ENCODE measurements around the gene SCTR.

SCTR gene

GRCh38 chr2:119486886-119487285, 37.4 kb downstream of the SCTR start:
- Histone ChIP-seq H3K4me3 (replicated peaks; ENCODE audit: low read depth, low read length) (no peak overlapping the region), H3K27me3 (replicated peaks; ENCODE audit: control insufficient read depth, insufficient read depth, low read length) (no peaks in the 10 kb centered on the region; the same call in 1 of the 2 replicates), H3K36me3 (ENCODE audit: control insufficient read depth, insufficient read depth, low read length) (no peaks in the 10 kb centered on the region)
- DNase-seq (ENCODE audit: extremely low read depth, insufficient read length): no peak
- TF ChIP-seq CTCF (IDR thresholded peaks at IDR 0.05; ENCODE audit: insufficient read depth, low read length, poor library complexity, severe bottlenecking): no peak

GRCh38 chr2:119486196-119486827, 38.0 kb downstream of the SCTR start:
- no peak for DNase-seq (ENCODE audit: extremely low read depth, insufficient read length)
- Histone ChIP-seq H3K36me3 (ENCODE audit: control insufficient read depth, insufficient read depth, low read length) (no peaks in the 10 kb centered on the region), H3K4me3 (replicated peaks; ENCODE audit: low read depth, low read length) (no peak overlapping the region), H3K27me3 (replicated peaks; ENCODE audit: control insufficient read depth, insufficient read depth, low read length) (no peaks in the 10 kb centered on the region; the same call in 1 of the 2 replicates)
- no peak for TF ChIP-seq CTCF (IDR thresholded peaks at IDR 0.05; ENCODE audit: insufficient read depth, low read length, poor library complexity, severe bottlenecking)

- H3K27me3 ChIP-seq (replicated peaks; ENCODE audit: control insufficient read depth, insufficient read depth, low read length): no peaks in the 10 kb centered on the region; the same call in 1 of the 2 replicates
- no peak for TF ChIP-seq CTCF (IDR thresholded peaks at IDR 0.05; ENCODE audit: insufficient read depth, low read length, poor library complexity, severe bottlenecking)
- no peaks in the 10 kb centered on the region for H3K36me3 ChIP-seq (ENCODE audit: control insufficient read depth, insufficient read depth, low read length)
- H3K4me3 ChIP-seq (replicated peaks; ENCODE audit: low read depth, low read length): no peak overlapping the region
- no peak for DNase-seq (ENCODE audit: extremely low read depth, insufficient read length)
These were observed 38.8 kb downstream of the SCTR start for GRCh38 chr2:119485336-119486110.

- no peak for DNase-seq (ENCODE audit: extremely low read depth, insufficient read length)
- no peak overlapping the region for H3K4me3 ChIP-seq (replicated peaks; ENCODE audit: low read depth, low read length)
- H3K36me3 ChIP-seq (ENCODE audit: control insufficient read depth, insufficient read depth, low read length): no peaks in the 10 kb centered on the region
- no peak for TF ChIP-seq CTCF (IDR thresholded peaks at IDR 0.05; ENCODE audit: insufficient read depth, low read length, poor library complexity, severe bottlenecking)
- no peaks in the 10 kb centered on the region; the same call in 1 of the 2 replicates for H3K27me3 ChIP-seq (replicated peaks; ENCODE audit: control insufficient read depth, insufficient read depth, low read length)
These were observed 39.4 kb downstream of the SCTR start for GRCh38 chr2:119484834-119485233.

- Histone ChIP-seq H3K4me3 (replicated peaks; ENCODE audit: low read depth, low read length) (no peak overlapping the region), H3K36me3 (ENCODE audit: control insufficient read depth, insufficient read depth, low read length) (no peaks in the 10 kb centered on the region), H3K27me3 (replicated peaks; ENCODE audit: control insufficient read depth, insufficient read depth, low read length) (no peaks in the 10 kb centered on the region; the same call in 1 of the 2 replicates)
- no peak for TF ChIP-seq CTCF (IDR thresholded peaks at IDR 0.05; ENCODE audit: insufficient read depth, low read length, poor library complexity, severe bottlenecking)
- DNase-seq (ENCODE audit: extremely low read depth, insufficient read length): no peak
These were observed 40.2 kb downstream of the SCTR start for GRCh38 chr2:119483896-119484718.
